GM18498 (cell line): ENCODE results near the gene PTPN21.

ENCODE experiments used
- ATAC-seq: cut with Tn5 transposase; IDR thresholded peaks from one replicate; pipeline ENCODE4 v1.9.1; 2021; ENCODE audit warnings: mild to moderate bottlenecking, moderate library complexity; ENCODE audit not compliant: unreplicated experiment

Gene PTPN21

GRCh38 chr14:88473791-88474190, 81.0 kb downstream of the PTPN21 start:
- no peak for ATAC-seq

DNA sequence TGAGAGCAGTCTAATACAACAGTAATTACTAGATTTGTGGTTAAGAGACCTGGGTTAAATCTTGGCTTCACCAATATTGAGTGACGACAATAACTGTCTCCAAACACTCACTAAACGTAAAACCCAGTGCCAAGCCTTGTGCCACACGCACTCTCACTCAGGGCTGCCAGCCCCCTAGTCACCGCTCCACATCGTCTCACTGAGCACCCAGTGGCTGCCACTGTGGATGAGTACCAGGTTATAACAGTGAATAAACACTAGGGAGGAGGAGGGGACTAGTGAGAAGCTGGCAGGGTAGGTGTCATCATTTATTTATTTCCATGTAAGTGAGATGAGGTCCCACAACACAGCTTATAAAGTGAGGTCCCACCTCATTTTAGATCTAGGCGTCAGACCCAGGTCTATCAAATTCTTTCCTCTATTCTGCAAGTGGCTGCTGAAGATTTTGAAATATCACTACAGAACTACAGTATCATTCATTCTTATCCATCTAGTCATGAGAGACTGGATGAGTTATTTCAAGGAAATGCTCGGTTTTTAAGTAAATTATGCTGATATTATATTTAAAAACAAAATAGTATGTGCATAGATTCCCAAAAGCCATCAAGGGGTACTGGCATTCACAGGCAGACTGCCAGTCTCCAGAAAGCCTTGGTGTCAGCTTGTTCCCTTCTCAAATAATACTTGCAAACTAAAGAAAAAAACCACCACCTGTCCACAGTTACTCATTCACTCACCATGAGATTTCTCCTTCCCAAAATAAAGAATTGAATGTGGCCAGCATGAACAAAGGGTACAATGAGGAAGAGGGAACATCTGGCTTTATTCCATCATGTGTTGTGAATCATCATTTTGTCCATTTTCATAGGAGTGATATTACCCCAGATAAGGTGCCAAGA, 84.0 kb downstream of the PTPN21 start:
- ATAC-seq: no peak

- ATAC-seq: no peak
These were observed 86.4 kb downstream of the PTPN21 start for GRCh38 chr14:88468406-88468805.

GRCh38 chr14:88463318-88463717, 91.5 kb downstream of the PTPN21 start:
- no peak for ATAC-seq

- ATAC-seq: no peak
These were observed 99.9 kb downstream of the PTPN21 start for GRCh38 chr14:88454886-88455285.

DNA sequence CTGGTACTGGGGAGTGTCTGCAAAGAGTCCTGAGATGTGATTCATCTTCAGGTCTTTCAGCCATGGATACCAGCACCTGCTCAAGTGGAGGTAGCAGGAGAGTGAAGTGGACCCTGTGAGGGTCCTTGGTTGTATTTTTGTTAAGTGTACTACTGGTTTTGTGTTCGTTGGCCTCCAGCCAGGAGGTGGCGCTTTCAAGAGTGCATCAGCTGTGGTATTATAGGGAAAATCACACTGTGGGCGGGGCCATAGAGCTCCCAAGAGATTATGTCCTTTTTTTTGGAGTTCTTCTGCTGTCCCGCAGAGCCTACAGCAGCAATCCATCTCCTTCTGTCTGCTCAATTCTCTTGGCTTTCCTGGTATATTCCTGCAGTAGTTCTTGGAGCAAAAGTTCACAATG, 102.6 kb downstream of the PTPN21 start:
- no peak for ATAC-seq

DNA sequence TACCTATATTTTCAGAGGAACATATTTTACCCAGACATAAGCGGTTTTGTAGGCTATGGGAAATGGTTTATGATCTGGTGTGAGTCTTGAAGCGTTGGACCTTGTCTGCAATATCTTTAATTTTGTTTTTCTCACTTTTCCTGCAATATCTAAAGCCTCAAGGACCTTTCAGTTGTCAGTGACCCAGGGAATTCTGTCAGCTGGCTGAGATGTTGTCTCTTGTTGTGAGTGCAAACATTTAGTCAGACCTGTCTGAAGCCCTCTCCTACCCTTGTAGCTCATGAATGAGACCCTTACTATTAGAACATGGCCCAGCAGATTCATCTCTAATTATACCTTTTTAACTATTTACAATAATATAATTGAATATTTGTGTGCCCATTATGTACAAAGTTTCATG, 115.7 kb downstream of the PTPN21 start:
- ATAC-seq: no peak

DNA sequence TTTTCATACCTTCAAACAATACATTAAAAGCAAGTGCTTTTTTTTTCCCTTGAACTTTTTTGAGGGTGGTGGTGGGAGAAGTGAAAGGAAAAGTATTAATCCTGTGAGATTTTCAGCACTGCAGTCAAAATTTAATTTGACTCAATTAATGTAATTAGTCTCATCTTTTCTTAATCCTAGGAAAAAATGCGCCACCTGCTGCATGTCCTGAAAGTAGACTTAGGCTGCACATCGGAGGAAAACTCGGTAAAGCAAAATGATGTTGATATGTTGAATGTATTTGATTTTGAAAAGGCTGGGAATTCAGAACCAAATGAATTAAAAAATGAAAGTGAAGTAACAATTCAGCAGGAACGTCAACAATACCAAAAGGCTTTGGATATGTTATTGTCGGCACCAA, 117.1 kb downstream of the PTPN21 start:
- ATAC-seq: no peak

DNA sequence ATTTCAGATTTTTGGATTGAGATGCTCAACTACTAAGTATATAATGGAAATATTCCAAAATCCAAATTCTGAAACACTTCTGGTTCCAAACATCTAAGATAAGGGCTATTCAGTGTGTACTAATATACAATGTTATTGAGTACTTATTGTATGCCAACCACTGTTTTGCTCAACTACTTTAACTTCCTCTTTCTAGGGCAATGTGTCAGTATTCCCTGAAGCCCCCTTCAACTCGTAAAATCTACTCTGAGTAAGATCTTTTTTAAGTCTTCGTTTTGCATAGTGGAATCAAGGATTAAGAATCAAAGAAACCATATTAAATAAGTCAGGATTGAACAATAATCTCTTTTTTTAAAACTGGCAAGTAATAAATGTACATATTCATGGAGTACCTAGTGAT, 123.8 kb downstream of the PTPN21 start:
- no peak for ATAC-seq

DNA sequence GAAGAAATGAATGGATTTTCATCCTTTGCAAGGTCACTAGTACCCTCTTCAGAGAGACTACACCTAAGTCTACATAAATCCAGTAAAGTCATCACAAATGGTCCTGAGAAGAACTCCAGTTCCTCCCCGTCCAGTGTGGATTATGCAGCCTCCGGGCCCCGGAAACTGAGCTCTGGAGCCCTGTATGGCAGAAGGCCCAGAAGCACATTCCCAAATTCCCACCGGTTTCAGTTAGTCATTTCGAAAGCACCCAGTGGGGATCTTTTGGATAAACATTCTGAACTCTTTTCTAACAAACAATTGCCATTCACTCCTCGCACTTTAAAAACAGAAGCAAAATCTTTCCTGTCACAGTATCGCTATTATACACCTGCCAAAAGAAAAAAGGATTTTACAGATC, 128.5 kb downstream of the PTPN21 start:
- ATAC-seq: no peak

DNA sequence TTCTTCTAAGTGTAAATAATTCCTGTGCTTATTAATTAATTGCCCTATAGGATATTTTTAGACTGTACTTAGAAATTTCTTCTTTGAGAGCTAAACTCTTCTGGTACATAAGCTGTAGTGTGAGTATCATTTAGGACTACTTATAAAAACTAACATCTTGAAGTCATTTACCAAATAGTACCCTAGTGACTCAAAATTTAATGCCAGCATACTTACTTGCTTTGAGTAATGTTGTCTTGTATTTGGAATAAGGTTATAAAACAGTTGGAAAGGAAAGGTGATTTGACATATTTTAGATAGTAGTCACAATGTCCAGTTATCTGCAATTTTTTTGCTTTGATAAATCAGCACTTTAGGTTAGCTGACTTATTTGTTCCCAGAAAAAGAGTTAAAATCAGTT, 130.2 kb downstream of the PTPN21 start:
- no peak for ATAC-seq

GRCh38 chr14:88422919-88423650, 131.7 kb downstream of the PTPN21 start:
- ATAC-seq: no peak

DNA sequence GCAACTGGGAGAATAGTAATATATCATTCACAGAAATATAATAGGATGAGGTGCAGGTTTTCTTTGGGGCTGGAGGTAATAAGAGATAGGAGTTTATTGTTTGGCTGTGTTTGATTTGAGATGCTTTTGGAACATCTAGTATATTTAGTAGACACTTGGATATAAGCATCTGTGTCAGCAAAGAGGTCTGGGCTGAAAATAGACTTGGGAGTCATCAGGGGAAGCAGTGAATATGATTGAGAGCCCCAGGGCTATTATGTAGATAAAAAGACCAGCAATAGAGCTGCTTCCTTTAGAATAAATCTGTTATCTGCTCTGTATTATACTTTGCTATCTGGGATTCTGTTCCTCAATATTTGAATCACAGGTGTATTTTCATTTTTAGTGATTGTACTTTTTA, 132.8 kb downstream of the PTPN21 start:
- no peak for ATAC-seq

- ATAC-seq: no peak
These were observed 133.5 kb downstream of the PTPN21 start for GRCh38 chr14:88421286-88421685.

DNA sequence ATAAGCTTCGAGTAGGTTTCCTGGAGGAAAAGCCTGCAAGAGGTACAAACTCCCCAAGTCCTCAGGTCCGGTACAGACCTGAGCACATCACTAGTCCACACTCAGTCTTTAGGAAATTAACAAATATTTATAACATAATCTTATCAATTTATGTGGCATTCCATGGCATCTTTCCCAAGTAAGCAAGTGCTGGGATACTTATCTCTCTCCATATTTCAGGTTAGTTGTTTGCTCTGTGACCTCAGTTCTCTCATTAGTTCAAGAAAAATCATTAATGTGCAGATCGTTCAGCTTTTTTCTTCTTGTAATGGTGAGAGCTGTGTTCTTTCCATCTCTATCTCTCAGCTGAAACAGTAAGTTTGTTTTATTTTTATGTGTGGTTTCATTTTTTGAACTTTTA, 134.6 kb downstream of the PTPN21 start:
- ATAC-seq: no peak

- no peak for ATAC-seq
These were observed 137.2 kb downstream of the PTPN21 start for GRCh38 chr14:88417594-88417993.
